RWPE1 (cell line): ENCODE measurements around the gene EEF1AKMT4.

Experiments used
- CTCF ChIA-PET: fragments of 350-600 bp; sonication (Branson Sonifier 250); formaldehyde crosslinking; extraction: SDS; loops from one replicate; lab custom pipeline; 2021; lab: Yijun Ruan, JAX
- POLR2A ChIA-PET: fragments of 400-600 bp; formaldehyde crosslinking; extraction: SDS; loops from one replicate; lab custom pipeline; 2020; ENCODE audit warnings: antibody characterized with exemption; ENCODE audit not compliant: low non-redundant PET; lab: Yijun Ruan, JAX
- DNase-seq: peaks from one replicate; pipeline ENCODE4 v3.0.0; 2012; ENCODE audit warnings: low spot score
- H3K27ac ChIP-seq: fragments of 450-650 bp; 2 replicates; pipeline ENCODE4 v1.5.1; 2017
- TF ChIP-seq, protein P1 (sequence below): fragments of 450-650 bp; conservative IDR thresholded peaks from 2 replicates; pipeline ENCODE4 v1.5.1; 2017; ENCODE audit warnings: low read depth, mild to moderate bottlenecking

EEF1AKMT4 gene

DNA sequence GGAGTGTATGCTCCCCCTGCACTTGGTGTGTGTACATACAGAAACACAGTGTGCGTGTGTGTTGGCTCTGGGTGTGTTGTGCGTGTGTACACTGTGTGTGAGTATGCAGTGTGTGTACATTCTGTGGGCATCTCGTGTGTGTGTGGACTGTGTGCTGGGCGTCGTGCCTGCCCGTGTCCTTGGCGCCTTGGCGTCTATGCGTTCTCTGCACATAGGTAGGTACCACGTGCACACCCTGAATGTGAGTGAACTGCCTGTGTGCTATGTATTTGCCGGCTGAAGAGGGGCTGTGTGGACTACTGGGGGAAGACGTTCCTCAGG is 25.9 kb downstream of the EEF1AKMT4 start:
- DNase-seq, result no peak
- TF ChIP-seq, protein P1, sequence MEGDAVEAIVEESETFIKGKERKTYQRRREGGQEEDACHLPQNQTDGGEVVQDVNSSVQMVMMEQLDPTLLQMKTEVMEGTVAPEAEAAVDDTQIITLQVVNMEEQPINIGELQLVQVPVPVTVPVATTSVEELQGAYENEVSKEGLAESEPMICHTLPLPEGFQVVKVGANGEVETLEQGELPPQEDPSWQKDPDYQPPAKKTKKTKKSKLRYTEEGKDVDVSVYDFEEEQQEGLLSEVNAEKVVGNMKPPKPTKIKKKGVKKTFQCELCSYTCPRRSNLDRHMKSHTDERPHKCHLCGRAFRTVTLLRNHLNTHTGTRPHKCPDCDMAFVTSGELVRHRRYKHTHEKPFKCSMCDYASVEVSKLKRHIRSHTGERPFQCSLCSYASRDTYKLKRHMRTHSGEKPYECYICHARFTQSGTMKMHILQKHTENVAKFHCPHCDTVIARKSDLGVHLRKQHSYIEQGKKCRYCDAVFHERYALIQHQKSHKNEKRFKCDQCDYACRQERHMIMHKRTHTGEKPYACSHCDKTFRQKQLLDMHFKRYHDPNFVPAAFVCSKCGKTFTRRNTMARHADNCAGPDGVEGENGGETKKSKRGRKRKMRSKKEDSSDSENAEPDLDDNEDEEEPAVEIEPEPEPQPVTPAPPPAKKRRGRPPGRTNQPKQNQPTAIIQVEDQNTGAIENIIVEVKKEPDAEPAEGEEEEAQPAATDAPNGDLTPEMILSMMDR, result no peak
- ChIA-PET POLR2A (no interaction called here), CTCF (no interaction called here)
- no peak overlapping the region for H3K27ac ChIP-seq

DNA sequence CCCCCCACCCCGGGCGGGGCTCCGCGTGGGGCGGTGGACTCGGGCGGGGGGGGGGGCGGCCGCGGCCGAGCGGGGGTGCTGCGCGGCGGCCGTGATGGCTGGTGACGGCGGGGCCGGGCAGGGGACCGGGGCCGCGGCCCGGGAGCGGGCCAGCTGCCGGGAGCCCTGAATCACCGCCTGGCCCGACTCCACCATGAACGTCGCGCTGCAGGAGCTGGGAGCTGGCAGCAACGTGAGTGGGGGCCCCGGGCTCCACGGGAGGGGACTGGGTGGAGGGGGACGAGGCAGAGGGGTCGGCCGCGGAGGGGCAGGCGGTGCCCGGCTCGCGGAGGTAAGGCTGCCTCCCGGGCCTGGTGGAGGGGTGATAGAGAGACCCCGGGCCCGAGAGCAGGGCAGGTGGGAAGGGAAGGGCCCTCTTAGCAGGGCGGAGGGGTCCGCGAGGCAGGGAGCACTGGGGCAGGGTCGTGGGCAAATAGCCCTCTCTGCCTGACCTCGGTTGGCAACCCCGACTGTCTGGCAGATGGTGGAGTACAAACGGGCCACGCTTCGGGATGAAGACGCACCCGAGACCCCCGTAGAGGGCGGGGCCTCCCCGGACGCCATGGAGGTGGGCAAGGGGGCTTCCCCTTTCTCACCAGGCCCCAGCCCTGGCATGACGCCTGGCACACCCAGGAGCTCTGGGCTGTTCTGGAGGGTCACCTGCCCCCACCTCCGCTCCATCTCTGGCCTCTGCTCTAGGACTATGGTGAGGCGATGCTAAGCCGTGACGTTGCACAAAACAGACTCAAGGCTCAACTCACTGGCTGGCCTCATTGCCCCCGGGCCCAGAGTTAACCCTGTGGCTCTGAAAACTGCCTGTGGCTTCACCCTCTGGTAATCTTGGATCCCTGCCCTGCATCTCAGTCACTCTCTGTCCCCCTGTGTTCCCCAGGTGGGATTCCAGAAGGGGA is 26.8 kb downstream of the EEF1AKMT4 start, which contains the start of gene ECE2:
ECE2 (plus strand) TSS at position 62 of the 950 bp plus-strand sequence; CDS start at position 194, 132 bp downstream.
- TF ChIP-seq, protein P1, result no peak
- CTCF ChIA-PET, result interaction anchor here (0.5 kb wide), 1 partner anchor 354 kb away, joined by 3 read pairs; no protein-coding TSS in a partner anchor
- H3K27ac ChIP-seq, result no peak within 1 kb of the TSS
- no peak for DNase-seq
- POLR2A ChIA-PET, result no interaction called here

DNA sequence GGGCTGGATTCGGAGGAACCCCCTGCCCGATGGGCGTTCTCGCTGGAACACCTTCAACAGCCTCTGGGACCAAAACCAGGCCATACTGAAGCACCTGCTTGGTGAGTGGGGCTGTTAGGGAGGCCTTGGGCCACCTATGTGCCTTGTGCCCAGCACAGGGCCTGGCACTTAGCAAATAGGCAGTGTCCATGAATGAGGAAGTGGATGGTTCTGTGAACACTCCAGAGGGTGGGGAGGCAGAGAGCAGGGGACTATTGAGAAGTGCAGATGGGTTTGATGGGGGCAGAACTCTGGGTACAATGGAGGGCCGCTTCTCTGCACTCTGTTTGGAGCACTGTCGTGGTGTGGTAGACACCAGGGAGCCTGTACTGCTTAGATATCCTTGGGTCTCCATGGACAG is 27.9 kb downstream of the EEF1AKMT4 start:
- DNase-seq, result no peak
- ChIA-PET POLR2A (no interaction called here), CTCF (interaction anchor here (0.7 kb wide), 1 partner anchor 382 kb away, joined by 3 read pairs; no protein-coding TSS in a partner anchor)
- TF ChIP-seq, protein P1, result no peak
- no peak overlapping the region for H3K27ac ChIP-seq

DNA sequence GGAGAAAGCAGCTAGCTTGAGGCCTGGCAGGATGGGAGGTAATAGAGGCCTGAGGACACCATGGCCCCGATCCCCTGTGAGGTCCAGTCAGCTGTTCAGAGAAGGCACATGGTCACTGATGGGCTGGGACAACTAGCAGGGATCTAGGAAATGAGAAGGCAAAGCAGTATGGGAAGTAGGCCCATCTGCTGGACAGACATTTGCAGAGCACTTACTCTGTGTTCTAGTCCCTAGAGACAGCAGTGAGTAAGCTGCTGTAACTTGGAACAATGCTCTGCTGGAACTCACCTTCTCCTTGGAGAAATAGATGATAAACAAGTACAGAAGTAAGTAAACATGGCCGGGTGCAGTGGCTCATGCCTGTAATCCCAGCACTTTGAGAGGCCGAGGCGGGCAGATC is 33.5 kb downstream of the EEF1AKMT4 start:
- DNase-seq, result no peak
- CTCF ChIA-PET, result interaction anchor here (0.6 kb wide), 2 partner anchors 17 to 47 kb away, joined by 3 to 6 read pairs; no protein-coding TSS in a partner anchor

DNA sequence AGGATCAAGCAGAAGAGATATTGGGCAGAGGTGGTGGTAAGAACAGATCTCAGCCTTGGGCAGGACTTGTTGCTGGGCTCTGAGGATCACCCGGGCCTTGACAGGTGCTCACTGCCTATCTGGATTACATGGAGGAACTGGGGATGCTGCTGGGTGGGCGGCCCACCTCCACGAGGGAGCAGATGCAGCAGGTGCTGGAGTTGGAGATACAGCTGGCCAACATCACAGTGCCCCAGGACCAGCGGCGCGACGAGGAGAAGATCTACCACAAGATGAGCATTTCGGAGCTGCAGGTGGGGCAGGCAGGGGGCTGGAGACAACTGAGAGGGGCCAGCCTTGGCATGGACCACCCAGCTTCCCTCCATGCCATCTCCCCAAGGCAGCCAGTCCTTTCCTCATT is 34.2 kb downstream of the EEF1AKMT4 start:
- POLR2A ChIA-PET, result no interaction called here
- TF ChIP-seq, protein P1, result no peak
- DNase-seq, result no peak
- H3K27ac ChIP-seq, result no peak overlapping the region
- CTCF ChIA-PET, result interaction anchor here (1.4 kb wide), 1 partner anchor 34 kb away, joined by 5 read pairs; no protein-coding TSS in a partner anchor

More for the DNA sequence above, 33.5 kb downstream of the EEF1AKMT4 start:
- POLR2A ChIA-PET, result no interaction called here
- H3K27ac ChIP-seq, result no peak overlapping the region
- TF ChIP-seq, protein P1, result no peak

DNA sequence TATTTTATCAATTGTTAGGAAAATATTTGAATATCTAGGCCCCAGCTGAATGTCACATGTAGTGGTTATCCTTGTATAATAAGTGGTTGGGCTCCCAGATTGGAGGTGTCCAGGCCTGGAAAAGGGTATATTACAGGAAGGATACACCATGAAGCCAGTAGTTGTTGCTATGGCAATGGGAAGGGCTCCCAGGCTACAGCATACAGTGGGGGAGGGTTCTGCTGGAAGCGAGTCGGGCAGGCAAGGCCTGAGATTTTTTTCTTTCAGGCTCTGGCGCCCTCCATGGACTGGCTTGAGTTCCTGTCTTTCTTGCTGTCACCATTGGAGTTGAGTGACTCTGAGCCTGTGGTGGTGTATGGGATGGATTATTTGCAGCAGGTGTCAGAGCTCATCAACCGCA is 35.2 kb downstream of the EEF1AKMT4 start:
- no peak overlapping the region for H3K27ac ChIP-seq
- POLR2A ChIA-PET, result interaction anchor here (0.6 kb wide), 1 partner anchor 35 kb away, joined by 3 read pairs; no protein-coding TSS in a partner anchor
- TF ChIP-seq, protein P1, result peak; percentile 23; the same call in 1 of the 2 replicates
- CTCF ChIA-PET, result interaction anchor here (0.6 to 1.4 kb wide), 3 partner anchors 23 to 35 kb away, joined by 3 to 5 read pairs (median 4); partner anchors contain the start of genes CAMK2N2 and EEF1AKMT4
- DNase-seq, result peak; percentile 67
